Tibial nerve (tissue), 4 donors: ENCODE data around the gene KLHL36.

ENCODE experiments used
- CTCF ChIP-seq, 5 experiments: fragments of 200-600 bp in 3 of 5; fragments of 450-650 bp in 2 of 5; sonication (generic) in 3 of 5; IDR thresholded peaks; one replicate each; pipeline ENCODE4 v1.5.1; 2016 to 2019; ENCODE audit warnings: antibody characterized with exemption in 5 of 5, mild to moderate bottlenecking in 3 of 5, moderate library complexity in 2 of 5
- EP300 ChIP-seq, 2 donors: sonication (generic); formaldehyde crosslinking; IDR thresholded peaks; one replicate each; pipeline ENCODE4 v1.6.1; 2017; ENCODE audit warnings: antibody characterized with exemption in 2 of 2, mild to moderate bottlenecking in 1 of 2
- POLR2A ChIP-seq, 2 donors: fragments of 450-650 bp; IDR thresholded peaks; one replicate each; pipeline ENCODE4 v1.6.1; 2017; ENCODE audit warnings: antibody characterized with exemption in 2 of 2, mild to moderate bottlenecking in 2 of 2, moderate library complexity in 2 of 2

GRCh38 chr16:84630009-84630408 lies 18.3 kb upstream of the KLHL36 start:
- TF ChIP-seq CTCF (IDR thresholded peaks at IDR 0.05) (no peak), POLR2A (IDR thresholded peaks at IDR 0.05) (no peak), EP300 (IDR thresholded peaks at IDR 0.05) (no peak)
